Measurements from ENCODE around the gene CD59.
"Not testable (repeated sequence)": the region's sequence is repeated elsewhere in the genome, so short reads cannot be mapped to it uniquely, and the experiment has no call there.

CD59 gene

DNA sequence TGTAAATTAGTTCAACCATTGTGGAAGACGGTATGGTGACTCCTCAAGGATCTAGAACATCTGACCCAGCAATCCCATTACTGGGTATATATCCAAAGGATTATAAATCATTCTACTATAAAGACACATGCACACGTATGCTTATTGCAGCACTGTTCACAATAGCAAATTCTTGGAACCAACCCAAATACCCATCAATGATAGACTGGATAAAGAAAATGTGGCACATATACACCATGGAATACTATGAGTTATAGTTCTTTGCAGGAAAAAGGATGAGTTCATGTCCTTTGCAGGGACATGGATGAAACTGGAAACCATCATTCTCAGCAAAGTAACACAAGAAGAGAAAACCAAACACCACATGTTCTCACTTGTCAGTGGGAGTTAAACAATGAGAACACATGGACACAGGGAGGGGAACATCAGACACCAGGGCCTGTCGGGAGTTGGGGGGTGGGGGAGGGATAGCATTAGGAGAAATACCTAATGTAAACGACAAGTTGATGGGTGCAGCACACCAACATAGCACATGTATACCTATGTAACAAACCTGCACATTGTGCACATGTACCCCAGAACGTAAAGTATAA is 7.1 kb downstream of the CD59 start:
- H3K9ac ChIP-seq (ENCODE audit: low read length in 2 of 2); H3K36me3 ChIP-seq (ENCODE audit: control insufficient read depth in 2 of 2, insufficient read depth in 2 of 2, low read length in 2 of 2); H3K4me3 ChIP-seq (ENCODE audit: low read length in 2 of 2); H3K27me3 ChIP-seq (ENCODE audit: control insufficient read depth in 1 of 2, insufficient read depth in 2 of 2, low read length in 2 of 2); H3K27ac ChIP-seq (ENCODE audit: low read length); H3K9me3 ChIP-seq (ENCODE audit: control insufficient read depth in 2 of 2, low read length in 2 of 2): not testable (repeated sequence)
- H3K4me1 ChIP-seq (ENCODE audit: control insufficient read depth, insufficient read depth, low read length): peaks cover 10% of the 10 kb centered on the region

DNA sequence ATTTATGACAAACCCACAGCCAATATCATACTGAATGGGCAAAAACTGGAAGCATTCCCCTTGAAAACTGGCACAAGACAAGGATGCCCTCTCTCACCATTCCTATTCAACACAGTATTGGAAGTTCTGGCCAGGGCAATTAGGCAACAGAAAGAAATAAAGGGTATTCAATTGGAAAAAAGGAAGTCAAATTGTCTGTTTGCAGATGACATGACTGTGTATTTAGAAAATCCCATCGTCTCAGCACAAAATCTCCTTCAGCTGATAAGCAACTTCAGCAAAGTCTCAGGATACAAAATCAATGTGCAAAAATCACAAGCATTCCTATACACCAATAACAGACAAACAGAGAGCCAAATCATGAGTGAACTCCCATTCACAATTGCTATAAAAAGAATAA is 8.7 kb downstream of the CD59 start:
- H3K4me3 ChIP-seq (ENCODE audit: low read length in 2 of 2); H3K27me3 ChIP-seq (ENCODE audit: control insufficient read depth in 1 of 2, insufficient read depth in 2 of 2, low read length in 2 of 2); H3K9ac ChIP-seq (ENCODE audit: low read length in 2 of 2); H3K27ac ChIP-seq (ENCODE audit: low read length); H3K36me3 ChIP-seq (ENCODE audit: control insufficient read depth in 2 of 2, insufficient read depth in 2 of 2, low read length in 2 of 2); H3K9me3 ChIP-seq (ENCODE audit: control insufficient read depth in 2 of 2, low read length in 2 of 2): not testable (repeated sequence)
- peaks cover 20% of the 10 kb centered on the region for H3K4me1 ChIP-seq (ENCODE audit: control insufficient read depth, insufficient read depth, low read length)

DNA sequence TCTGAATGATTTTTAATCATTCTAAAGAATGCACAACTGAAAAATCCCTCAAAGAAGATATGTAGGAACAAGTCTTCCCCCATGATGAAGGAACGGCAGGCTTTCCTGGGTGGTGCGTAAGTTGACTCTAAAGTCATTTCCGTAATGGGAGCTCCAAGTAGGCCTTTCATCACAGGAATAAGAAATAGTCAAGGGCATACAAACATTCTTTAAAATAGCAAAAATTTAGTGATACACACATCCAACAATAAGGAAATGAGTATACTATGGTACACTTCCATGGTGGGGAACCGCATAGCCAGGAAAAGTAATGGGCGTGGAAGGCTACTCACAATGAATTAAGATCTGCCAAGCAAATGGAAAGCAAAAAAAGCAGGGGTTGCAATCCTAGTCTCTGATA is 10.7 kb downstream of the CD59 start:
- H3K4me1 ChIP-seq (ENCODE audit: control insufficient read depth, insufficient read depth, low read length): peaks cover 38% of the 10 kb centered on the region
- no peak overlapping the region for H3K9ac ChIP-seq (ENCODE audit: low read length in 2 of 2)
- no peak overlapping the region for H3K27ac ChIP-seq (ENCODE audit: low read length)
- H3K27me3 ChIP-seq (ENCODE audit: control insufficient read depth in 1 of 2, insufficient read depth in 2 of 2, low read length in 2 of 2): no peaks in the 10 kb centered on the region
- H3K36me3 ChIP-seq (ENCODE audit: control insufficient read depth in 2 of 2, insufficient read depth in 2 of 2, low read length in 2 of 2): peaks cover 10 to 12% of the 10 kb centered on the region in 2 donors
- H3K9me3 ChIP-seq (ENCODE audit: control insufficient read depth in 2 of 2, low read length in 2 of 2): no peaks in the 10 kb centered on the region
- H3K4me3 ChIP-seq (ENCODE audit: low read length in 2 of 2): no peak overlapping the region

DNA sequence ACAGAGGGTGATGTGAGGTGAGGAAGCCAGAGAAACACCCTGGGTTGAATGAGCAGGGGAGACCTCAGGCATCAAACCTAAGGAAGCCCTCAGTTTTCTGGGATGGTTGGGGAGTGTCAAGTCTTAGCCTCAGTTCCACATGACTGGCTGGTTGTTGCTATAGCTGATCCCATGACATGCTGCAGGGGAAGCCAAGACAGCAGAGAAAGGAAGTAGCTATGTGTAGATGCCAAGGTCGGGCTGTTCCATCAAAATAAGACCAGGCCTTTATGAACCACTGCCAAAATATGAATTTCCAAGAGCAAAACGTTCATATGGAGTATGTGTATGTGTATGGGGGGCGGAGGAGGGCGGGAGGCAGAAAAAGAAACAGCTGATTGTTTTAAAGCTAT is 11.6 kb downstream of the CD59 start:
- Histone ChIP-seq H3K4me3 (ENCODE audit: low read length in 2 of 2) (peak overlapping the region in 1 of 2 donors; percentile 22), H3K27ac (ENCODE audit: low read length) (peak overlapping the region; percentile 64), H3K36me3 (ENCODE audit: control insufficient read depth in 2 of 2, insufficient read depth in 2 of 2, low read length in 2 of 2) (peaks cover 15 to 18% of the 10 kb centered on the region in 2 donors), H3K4me1 (ENCODE audit: control insufficient read depth, insufficient read depth, low read length) (peaks cover 40% of the 10 kb centered on the region), H3K27me3 (ENCODE audit: control insufficient read depth in 1 of 2, insufficient read depth in 2 of 2, low read length in 2 of 2) (no peaks in the 10 kb centered on the region), H3K9ac (ENCODE audit: low read length in 2 of 2) (no peak overlapping the region), H3K9me3 (ENCODE audit: control insufficient read depth in 2 of 2, low read length in 2 of 2) (no peaks in the 10 kb centered on the region)

DNA sequence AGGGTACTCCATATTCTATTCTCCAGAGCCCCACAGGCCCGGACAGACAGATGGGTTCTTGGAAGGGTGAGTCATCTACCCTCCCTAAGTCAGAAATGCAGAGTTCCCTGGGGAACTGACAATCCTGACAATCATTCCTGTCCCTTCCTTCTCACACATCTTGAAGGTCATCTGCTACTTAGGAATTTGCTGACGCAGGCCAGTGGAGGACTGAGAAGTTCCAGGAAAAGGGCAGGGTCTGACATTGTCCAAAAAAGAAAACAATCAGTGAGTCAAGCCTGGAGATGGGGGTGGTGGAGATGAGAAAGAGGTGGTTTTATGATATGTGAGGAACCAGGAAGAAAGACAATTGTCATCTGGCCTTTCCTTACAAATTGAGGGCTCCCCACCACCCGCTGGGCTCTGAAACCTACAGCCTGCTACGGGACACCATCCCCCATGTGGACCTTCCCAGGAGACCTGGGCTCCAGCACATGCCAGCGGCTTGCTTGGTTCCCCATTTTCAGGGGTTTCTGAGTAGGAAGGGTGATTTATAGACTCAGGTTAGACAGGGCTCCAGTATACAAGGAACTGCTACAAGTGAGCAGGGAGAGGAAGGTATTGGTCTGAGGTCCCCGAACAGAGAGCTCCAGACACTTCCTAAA is 12.9 kb downstream of the CD59 start:
- Histone ChIP-seq H3K36me3 (ENCODE audit: control insufficient read depth in 2 of 2, insufficient read depth in 2 of 2, low read length in 2 of 2) (peaks cover 22 to 23% of the 10 kb centered on the region in 2 donors), H3K4me3 (ENCODE audit: low read length in 2 of 2) (no peak overlapping the region), H3K27ac (ENCODE audit: low read length) (peak overlapping the region; percentile 64), H3K9ac (ENCODE audit: low read length in 2 of 2) (no peak overlapping the region), H3K4me1 (ENCODE audit: control insufficient read depth, insufficient read depth, low read length) (peaks cover 40% of the 10 kb centered on the region), H3K27me3 (ENCODE audit: control insufficient read depth in 1 of 2, insufficient read depth in 2 of 2, low read length in 2 of 2) (no peaks in the 10 kb centered on the region), H3K9me3 (ENCODE audit: control insufficient read depth in 2 of 2, low read length in 2 of 2) (no peaks in the 10 kb centered on the region)

DNA sequence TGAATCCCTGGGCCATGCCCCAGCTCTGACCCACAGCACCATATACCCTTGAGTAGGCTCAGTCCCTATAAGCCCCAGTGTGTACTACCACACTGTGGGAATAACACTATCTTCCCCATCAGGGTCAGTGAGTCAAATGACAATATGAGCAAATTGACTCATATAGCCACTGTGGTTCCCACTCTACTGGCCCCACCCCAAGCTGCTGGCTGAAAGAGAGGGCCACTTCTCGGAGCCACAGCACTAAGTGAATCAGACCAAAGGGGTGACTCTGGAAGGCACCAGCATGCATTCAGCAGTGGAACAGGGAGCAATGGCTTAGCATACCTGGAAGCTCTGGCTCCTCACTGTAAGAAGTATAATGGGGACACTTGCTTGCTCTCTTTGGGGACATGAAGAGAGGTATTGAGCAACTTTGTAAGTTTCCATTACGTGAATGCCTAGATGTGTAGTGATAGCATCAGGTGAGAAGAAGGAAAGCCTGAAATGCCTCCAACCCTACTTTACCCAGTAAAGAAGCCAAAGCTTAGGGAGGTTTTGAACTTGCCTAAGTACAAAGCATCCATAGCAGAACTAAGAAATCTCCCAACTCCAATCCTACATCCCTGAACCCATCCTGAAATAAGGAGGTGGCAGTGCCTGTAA is 13.5 kb downstream of the CD59 start:
- no peak overlapping the region for H3K4me3 ChIP-seq (ENCODE audit: low read length in 2 of 2)
- no peaks in the 10 kb centered on the region for H3K27me3 ChIP-seq (ENCODE audit: control insufficient read depth in 1 of 2, insufficient read depth in 2 of 2, low read length in 2 of 2)
- H3K27ac ChIP-seq (ENCODE audit: low read length): peak overlapping the region; percentile 6
- peaks cover 40% of the 10 kb centered on the region for H3K4me1 ChIP-seq (ENCODE audit: control insufficient read depth, insufficient read depth, low read length)
- H3K9ac ChIP-seq (ENCODE audit: low read length in 2 of 2): no peak overlapping the region
- H3K36me3 ChIP-seq (ENCODE audit: control insufficient read depth in 2 of 2, insufficient read depth in 2 of 2, low read length in 2 of 2): peaks cover 23% of the 10 kb centered on the region in 2 donors
- H3K9me3 ChIP-seq (ENCODE audit: control insufficient read depth in 2 of 2, low read length in 2 of 2): no peaks in the 10 kb centered on the region

DNA sequence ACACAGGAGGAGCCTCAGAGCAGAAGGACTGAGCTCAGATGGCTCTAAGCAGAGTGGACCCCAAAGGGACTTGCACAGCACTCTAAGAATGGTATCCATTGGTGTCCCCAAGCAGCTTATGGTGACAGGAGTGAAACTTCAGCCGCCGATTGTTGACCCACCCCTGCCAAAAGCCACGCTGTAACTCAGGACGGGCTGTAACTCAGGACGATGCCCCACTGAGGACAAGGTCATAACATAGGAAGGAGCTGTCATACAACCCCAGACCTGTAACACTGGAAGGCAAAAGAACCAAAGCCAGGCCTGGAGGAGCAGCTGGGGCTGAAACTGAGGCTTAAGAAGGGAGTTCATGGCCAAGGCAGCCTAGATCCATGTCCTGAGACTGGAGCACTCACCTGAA is 14.2 kb downstream of the CD59 start:
- Histone ChIP-seq H3K9ac (ENCODE audit: low read length in 2 of 2) (no peak overlapping the region), H3K27me3 (ENCODE audit: control insufficient read depth in 1 of 2, insufficient read depth in 2 of 2, low read length in 2 of 2) (no peaks in the 10 kb centered on the region), H3K4me1 (ENCODE audit: control insufficient read depth, insufficient read depth, low read length) (peaks cover 40% of the 10 kb centered on the region), H3K4me3 (ENCODE audit: low read length in 2 of 2) (no peak overlapping the region), H3K27ac (ENCODE audit: low read length) (peak overlapping the region; percentile 6), H3K36me3 (ENCODE audit: control insufficient read depth in 2 of 2, insufficient read depth in 2 of 2, low read length in 2 of 2) (peaks cover 26 to 29% of the 10 kb centered on the region in 2 donors), H3K9me3 (ENCODE audit: control insufficient read depth in 2 of 2, low read length in 2 of 2) (no peaks in the 10 kb centered on the region)

DNA sequence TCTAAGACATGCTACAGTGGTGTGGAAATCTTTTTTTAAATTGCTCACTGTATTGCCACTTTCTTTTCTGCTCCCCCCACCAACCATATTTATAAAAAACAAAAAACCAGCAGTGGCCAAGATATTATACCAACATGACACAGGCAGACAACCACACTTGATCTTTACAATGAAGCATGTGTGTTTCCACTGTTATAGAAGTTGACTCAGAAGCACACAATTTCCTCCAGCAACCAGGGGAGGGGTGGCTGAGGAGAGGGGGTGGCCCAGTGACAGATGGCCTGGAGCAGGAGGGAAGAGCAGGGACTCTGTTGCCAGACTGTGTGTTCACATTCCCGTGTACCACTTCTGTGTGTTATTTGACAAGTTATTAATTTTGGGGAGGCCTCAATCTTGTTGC is 14.8 kb downstream of the CD59 start:
- no peak overlapping the region for H3K9ac ChIP-seq (ENCODE audit: low read length in 2 of 2)
- peaks cover 42% of the 10 kb centered on the region for H3K4me1 ChIP-seq (ENCODE audit: control insufficient read depth, insufficient read depth, low read length)
- H3K27ac ChIP-seq (ENCODE audit: low read length): peak overlapping the region; percentile 6
- H3K4me3 ChIP-seq (ENCODE audit: low read length in 2 of 2): no peak overlapping the region
- H3K9me3 ChIP-seq (ENCODE audit: control insufficient read depth in 2 of 2, low read length in 2 of 2): no peaks in the 10 kb centered on the region
- no peaks in the 10 kb centered on the region for H3K27me3 ChIP-seq (ENCODE audit: control insufficient read depth in 1 of 2, insufficient read depth in 2 of 2, low read length in 2 of 2)
- peaks cover 29 to 31% of the 10 kb centered on the region in 2 donors for H3K36me3 ChIP-seq (ENCODE audit: control insufficient read depth in 2 of 2, insufficient read depth in 2 of 2, low read length in 2 of 2)

DNA sequence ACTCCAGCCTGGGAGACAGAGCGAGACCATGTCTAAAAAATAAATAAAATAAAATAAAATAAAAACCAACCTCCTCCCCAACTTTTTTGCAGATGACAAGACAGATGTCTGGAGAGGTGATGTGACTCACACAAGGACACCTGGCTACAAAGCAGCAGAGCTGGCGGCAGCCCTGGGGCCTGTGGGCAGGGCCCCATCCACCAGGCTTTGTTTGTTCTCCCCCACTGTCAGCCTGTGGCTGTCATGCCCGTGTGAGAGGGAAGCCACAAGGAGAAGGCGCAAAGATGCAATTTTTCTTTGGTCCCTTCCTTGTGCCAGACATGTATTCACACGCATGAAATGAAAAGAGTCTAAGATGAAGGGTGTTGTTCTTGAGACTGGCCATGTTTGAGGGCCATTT is 16.6 kb downstream of the CD59 start:
- no peaks in the 10 kb centered on the region for H3K27me3 ChIP-seq (ENCODE audit: control insufficient read depth in 1 of 2, insufficient read depth in 2 of 2, low read length in 2 of 2)
- peaks cover 40% of the 10 kb centered on the region for H3K4me1 ChIP-seq (ENCODE audit: control insufficient read depth, insufficient read depth, low read length)

DNA sequence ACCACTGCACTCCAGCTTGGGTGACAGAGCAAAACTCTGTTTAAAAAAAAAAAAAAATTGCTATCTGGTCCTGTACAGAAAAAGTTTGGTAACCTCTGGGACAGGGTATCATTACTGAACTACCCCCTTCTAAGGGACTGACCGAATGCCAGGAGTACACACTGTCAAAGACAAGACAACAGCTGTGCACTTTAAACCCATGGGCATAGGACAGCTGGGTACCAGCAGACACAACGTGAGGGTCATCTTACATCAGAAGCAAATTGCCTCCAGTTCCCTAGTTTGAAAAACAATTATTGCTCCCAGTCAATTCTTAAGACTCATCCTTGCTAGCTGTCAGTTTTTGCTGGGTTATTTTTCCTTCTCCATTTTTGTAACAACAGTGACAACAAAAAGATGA is 17.8 kb downstream of the CD59 start:
- Histone ChIP-seq H3K36me3 (ENCODE audit: control insufficient read depth in 2 of 2, insufficient read depth in 2 of 2, low read length in 2 of 2) (peaks cover 35 to 42% of the 10 kb centered on the region in 2 donors), H3K4me1 (ENCODE audit: control insufficient read depth, insufficient read depth, low read length) (peaks cover 29% of the 10 kb centered on the region), H3K9ac (ENCODE audit: low read length in 2 of 2) (no peak overlapping the region), H3K9me3 (ENCODE audit: control insufficient read depth in 2 of 2, low read length in 2 of 2) (no peaks in the 10 kb centered on the region), H3K4me3 (ENCODE audit: low read length in 2 of 2) (no peak overlapping the region), H3K27ac (ENCODE audit: low read length) (no peak overlapping the region), H3K27me3 (ENCODE audit: control insufficient read depth in 1 of 2, insufficient read depth in 2 of 2, low read length in 2 of 2) (no peaks in the 10 kb centered on the region)

More for the DNA sequence above, 16.6 kb downstream of the CD59 start:
- peaks cover 29 to 36% of the 10 kb centered on the region in 2 donors for H3K36me3 ChIP-seq (ENCODE audit: control insufficient read depth in 2 of 2, insufficient read depth in 2 of 2, low read length in 2 of 2)
- no peaks in the 10 kb centered on the region for H3K9me3 ChIP-seq (ENCODE audit: control insufficient read depth in 2 of 2, low read length in 2 of 2)
- H3K4me3 ChIP-seq (ENCODE audit: low read length in 2 of 2): no peak overlapping the region
- H3K9ac ChIP-seq (ENCODE audit: low read length in 2 of 2): no peak overlapping the region
- H3K27ac ChIP-seq (ENCODE audit: low read length): no peak overlapping the region

DNA sequence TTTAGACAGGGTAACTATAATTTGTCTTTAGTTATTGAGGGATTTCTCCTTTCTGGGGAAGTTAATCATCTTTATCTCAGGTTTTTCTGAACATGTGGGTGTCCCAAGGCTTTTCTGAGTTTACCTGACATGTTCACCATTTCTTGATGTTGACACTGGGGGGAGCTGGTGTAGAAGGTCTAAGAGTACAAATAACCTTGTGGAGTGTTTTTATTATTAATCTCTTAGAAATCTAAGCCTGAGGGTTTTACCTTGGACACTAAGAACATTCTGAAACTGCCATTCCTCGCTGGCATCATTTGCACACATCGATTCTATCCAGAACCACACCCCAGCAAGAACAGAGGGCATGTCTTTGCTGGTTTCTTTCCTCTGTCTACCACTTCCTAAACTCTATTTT is 20.0 kb downstream of the CD59 start:
- H3K9ac ChIP-seq (ENCODE audit: low read length in 2 of 2): no peak overlapping the region
- H3K27ac ChIP-seq (ENCODE audit: low read length): peak overlapping the region; percentile 2
- no peaks in the 10 kb centered on the region for H3K9me3 ChIP-seq (ENCODE audit: control insufficient read depth in 2 of 2, low read length in 2 of 2)
- no peak overlapping the region for H3K4me3 ChIP-seq (ENCODE audit: low read length in 2 of 2)
- H3K4me1 ChIP-seq (ENCODE audit: control insufficient read depth, insufficient read depth, low read length): peaks cover 9% of the 10 kb centered on the region
- peaks cover 31 to 35% of the 10 kb centered on the region in 2 donors for H3K36me3 ChIP-seq (ENCODE audit: control insufficient read depth in 2 of 2, insufficient read depth in 2 of 2, low read length in 2 of 2)
- H3K27me3 ChIP-seq (ENCODE audit: control insufficient read depth in 1 of 2, insufficient read depth in 2 of 2, low read length in 2 of 2): no peaks in the 10 kb centered on the region

All from stomach smooth muscle (tissue), 2 donors.